GM04503 (cell line): Measurements from ENCODE around the gene WWOX.

ENCODE experiments used
- DNase-seq: peaks from one replicate; pipeline ENCODE4 v3.0.0-alpha.2; 2012; ENCODE audit warnings: low read depth

Gene WWOX

DNA sequence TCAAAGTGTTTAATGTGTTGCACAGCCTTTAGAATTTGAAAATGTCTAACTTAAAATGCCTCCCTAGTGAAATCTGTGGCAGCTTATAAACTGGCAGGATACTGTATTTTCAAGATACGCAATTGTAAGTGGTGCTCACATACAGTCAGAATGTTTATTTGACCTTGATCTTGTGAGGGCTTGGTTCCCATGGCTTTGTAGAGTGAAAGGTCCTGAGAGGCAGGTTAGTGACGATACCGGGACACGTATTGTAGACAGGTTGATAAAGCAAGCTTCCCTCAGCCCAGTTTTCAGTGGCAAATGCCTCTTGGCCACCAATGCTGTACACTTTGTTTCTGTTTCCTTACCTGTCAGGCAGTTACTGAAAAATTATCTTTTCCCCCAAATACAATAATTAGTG, 1074.5 kb downstream of the WWOX start:
- DNase-seq: no peak

DNA sequence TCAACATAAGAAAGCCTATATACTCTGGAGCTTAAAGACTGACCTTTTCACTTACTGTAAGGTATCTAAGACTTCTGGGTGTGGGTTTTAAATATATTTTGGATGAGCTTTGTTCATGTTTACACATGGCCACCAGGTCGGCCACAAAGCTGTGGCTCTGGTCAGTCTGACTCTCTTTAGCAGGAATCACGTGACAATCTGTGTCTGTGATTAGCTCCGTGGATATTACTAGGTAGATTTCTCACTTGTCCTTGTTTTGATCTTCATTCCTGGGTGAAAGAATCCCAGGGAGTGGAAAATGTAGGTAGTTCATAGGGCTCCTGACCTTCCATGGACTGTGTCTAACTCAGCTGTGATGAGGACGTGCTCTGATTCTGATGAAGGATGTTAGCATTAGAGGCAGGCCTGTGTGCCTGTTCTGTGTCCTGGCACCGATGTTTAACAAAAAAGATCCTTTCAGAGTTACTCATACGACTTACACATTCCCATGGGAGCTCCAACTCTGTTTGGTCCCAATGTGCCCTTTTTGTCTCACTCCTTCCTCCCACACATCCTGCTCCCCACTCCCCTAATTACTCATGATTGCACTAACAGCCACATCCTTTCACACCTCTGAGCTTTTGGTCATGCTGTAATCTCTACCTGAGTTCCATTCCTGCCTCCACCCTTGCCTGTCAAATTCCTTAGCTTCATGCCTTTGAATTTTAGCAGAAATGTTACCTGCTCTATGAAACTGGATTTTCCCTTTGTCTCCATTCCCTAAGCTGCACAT, 1076.0 kb downstream of the WWOX start:
- no peak for DNase-seq

DNA sequence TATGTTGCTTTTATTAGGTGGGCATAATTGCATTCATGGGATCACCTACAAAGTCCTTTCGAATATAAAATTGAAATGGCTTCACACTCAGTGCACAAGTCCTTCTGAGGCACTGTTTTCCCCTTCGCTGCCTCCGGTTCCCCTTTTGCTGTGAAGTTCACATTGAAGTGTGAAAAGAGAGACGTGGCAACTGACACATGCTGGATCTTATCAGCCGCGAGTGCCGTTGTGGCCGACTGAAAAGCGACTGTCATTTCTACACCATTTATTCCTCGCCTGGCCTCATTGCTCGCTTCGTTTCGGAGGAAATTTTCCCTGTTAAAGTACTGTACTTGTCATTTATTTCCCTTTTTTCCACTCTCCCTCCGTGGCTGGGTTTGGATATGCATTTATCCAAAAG, 1077.6 kb downstream of the WWOX start:
- no peak for DNase-seq

DNA sequence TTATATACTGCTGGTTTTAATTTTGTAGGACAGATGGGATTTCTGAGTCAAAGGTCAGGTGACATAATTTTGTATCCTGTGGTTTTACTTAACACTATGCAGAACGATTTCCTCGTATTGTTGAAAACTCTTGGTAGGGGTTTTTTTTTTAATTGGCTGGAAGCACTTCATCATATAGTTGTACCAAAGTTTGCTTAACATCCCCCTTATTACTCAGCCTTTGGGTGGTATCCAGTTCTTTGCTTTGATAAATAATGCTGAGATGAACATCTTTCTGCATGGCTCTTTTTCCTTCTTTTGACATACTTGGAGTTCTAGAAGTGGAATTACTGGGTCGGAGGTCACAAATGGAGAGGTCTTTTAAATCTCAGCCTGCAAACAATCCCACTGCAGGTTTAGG, 1082.0 kb downstream of the WWOX start:
- no peak for DNase-seq

DNA sequence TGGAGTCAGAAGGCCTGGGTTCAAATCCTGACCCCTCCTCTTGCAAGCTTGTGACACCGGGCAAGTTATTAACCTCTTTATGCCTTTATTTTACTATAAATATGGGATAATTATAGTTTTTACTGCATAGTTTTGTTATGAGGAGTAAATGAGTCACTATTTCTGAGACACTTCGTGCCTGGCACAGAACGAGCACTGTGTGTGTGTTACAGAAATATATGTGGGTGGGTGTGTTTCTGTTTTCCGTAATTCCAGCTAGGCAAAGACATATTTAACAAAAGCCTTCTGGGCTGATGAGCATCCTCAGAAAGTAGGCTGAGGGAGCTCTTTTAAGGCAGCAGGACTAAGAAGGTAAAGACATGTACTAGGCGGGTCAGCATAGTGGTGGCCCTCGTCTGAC, 1083.2 kb downstream of the WWOX start:
- DNase-seq: no peak

DNA sequence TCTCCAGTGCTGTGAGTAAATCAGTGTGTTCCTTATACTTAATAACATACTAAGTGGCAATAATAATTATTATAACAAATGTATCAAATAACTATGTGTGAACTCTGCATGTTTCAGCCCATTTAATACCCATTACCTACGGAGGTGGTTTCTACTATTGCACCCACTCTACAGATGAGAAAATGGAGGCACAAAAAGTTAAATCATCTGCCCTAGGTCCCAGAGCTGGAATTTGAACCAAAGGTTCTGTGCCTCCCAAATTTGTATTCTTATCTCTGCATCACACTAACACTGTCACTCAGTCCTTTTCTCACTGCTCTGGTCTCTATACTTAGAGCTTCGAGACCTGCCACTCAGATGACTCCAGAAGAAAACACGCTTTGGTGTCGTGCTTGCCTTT, 1084.1 kb downstream of the WWOX start:
- DNase-seq: no peak

DNA sequence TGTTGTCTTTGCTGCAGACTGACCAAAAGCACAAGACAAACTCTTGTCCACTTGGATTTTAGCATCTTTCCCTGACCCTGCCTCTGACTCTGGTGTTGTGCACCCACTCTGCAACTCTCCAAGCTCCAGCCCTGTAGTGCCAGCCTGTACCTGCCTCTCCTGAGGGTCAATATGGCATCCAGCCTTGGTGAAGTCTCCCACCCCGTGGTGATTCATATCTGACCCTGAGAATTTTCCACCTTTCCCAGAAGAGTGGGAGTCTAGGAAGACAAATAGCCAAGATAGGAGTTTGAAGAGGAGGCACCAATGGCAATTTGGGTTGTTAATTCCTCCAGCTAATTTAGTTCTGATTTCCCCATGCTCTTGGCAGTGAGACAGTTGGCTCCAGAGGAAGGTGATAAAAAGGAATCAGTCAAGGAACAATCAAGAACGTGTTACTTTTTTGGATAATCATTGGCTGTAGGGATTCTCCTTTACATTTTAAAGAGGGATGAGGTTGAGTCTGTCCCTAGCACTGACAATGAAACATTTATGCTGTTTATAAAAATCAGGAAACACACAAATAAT, 1085.1 kb downstream of the WWOX start:
- DNase-seq: no peak

DNA sequence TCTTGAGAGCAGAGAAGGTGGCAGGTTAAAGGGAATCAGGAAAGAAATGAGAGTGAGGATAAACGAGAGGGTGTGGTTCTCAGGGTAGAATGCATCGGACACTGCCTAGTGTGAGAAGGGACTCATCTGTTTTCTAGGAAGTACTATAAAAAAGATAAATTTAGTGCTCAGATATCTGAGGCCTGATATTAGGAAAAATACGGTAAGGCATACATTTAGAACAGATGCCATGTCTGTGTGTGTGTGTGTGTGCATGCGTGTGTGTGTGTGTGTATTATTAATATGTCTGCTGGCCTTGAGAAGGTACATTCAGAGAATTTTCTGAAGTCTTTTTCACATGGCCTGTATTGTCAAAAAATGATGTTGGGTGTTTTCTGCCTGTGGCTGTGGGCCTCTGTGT, 1086.3 kb downstream of the WWOX start:
- DNase-seq: no peak

DNA sequence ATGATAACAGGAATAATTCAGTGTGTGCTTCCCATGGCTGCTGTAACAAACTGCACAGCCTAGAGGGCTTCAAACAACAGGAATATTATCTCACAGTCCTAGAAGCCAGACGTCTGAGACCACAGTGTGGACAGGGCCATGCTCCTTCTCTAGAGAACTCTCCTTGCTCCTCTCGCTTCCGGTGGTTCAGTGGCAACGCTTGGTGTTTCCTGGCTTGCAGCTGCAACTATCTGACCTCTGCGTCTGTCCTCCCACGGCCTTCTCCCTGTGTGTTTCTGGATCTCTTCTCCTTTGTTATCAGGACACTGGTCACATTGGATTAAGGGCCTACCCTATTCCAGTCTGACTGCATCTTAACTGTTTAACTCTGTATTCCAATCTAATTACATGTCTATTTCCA, 1086.7 kb downstream of the WWOX start:
- DNase-seq: no peak

DNA sequence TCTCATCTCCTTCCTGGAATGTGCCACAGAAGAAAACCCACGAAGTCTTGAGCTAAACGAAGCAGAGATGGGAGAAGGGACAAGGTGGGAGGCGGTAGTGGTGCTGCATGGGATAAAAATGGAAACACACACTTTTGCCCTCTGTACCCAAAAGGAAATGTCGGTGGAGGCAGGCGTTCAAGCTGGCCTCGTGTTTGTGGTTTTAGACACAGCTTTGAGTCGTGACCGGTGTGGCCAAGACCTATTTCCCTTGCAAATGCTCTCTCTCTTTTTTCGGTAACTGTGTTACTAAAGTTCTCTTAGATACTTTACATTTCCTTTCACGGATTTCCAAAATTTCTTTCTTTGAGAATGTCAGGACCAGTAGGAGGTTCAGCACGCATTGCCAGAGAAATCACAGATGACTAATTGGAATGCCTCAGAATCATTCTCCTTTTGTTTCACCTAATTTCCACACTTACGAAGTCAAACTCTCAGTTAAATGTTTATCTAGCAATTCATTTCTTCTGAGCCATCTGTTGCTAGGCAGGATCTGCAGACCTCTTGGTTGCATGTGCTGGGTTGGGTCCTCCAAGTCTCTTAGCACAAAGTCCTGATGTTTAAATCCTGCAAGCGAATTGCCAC, 1088.8 kb downstream of the WWOX start:
- no peak for DNase-seq

DNA sequence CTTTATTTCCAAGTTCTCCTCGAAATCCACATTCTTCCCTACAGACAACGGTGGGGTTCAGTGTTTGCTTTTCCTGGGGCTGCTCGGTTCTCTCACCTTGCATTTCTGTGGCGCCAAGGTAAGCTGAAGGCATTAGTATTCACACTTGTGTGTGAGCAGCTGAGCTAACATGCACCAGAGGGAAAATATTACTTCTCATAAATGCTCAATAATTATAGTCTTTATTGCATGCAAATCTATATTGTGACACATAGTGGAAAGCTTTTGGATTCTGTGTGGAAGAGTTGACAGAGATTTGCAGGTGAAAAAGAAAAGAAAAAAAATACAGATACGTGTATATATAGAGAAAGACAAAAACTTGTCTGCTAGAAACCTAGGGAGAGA, 1089.3 kb downstream of the WWOX start:
- no peak for DNase-seq

DNA sequence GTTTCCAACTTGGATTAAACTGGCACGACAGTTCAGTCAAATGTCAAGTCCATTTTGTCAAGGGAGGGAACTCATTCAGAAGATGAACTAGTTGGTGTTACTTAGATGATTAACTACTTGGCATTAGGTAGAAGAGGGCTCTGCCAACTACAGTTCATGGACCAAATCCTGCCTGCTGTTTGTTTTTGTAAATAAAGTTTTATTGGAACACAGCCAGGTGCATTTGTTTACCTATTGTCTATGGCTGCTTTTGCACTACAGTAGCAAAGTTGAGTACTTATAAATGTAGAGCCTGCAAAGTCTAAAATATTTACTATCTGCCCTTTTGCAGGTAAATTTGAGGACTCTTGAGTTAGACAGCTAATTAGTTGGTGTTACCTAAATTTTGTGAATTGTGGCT, 1091.1 kb downstream of the WWOX start:
- no peak for DNase-seq

DNA sequence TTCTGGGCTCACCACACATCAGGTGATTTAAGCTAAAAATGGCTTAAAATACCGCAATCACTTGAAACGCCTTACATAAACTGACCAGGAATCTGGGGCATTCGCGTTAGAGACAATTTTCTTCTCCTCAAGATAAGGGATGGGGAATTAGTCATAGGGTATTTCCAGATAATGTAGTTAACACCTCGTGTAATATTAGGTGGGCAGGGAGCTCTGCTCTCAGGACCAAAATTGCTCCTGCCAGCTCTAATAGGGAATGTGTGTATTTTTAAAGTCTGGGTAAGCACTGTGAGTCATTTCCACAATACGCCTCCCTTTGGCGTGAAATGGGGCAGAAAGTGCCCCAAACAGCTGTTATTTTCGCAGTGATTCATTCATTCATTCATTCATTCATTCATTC, 1092.5 kb downstream of the WWOX start:
- no peak for DNase-seq

DNA sequence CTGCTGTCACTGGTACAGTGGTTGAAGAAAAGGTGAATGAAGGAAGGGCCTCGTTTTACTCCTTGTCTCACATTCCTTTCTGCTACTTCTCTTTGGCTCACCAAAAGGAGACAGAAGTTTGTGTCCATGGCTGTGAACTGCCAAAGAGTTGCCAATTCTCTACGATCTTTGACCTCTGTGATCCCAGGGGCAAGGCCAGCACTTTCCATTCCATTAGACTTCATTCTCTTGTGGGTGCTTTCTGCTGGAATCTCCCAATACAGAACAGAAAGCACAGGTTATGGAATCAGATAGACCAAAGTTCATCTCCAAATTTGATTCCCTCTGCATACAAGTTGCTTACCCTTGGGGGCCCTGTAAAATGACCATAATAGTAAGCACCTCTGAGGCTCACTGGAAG, 1093.5 kb downstream of the WWOX start:
- no peak for DNase-seq

DNA sequence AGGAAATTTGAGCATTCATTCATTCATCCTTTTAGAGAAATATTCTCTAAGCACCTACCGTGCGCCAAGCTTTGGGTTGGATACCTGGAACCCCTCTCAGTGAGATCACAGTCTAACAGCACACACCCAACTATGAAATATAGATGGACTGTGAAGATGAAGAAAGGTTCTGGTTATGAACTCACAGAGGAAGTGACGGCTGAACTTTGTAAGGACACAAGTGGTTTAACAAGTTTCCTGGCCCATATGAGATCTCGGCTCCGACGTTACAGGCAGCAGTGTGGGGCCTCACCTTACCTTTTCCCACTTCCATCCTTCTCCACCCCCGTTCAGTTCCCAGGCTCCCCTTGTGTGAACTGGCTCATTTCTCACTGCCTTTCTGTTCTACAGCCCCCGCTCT, 1094.8 kb downstream of the WWOX start:
- DNase-seq: no peak

DNA sequence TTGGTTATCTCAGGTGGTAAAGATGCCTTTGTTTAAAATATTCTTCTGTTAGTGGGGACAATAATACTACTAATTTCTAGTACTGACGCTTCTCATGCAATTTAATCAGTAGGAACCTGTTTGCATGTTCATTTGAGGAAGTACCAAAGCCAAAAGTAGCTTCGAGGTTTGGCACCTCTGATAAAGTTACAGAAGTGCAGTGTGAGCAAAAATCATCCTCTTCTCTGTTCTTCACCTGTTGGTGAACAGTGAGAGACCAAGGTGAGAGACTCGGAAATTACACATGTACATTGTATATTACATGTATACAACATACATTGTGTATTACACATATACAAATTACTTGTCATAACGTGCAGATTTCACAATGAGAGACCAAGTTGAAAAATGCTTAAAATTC, 1096.5 kb downstream of the WWOX start:
- no peak for DNase-seq

DNA sequence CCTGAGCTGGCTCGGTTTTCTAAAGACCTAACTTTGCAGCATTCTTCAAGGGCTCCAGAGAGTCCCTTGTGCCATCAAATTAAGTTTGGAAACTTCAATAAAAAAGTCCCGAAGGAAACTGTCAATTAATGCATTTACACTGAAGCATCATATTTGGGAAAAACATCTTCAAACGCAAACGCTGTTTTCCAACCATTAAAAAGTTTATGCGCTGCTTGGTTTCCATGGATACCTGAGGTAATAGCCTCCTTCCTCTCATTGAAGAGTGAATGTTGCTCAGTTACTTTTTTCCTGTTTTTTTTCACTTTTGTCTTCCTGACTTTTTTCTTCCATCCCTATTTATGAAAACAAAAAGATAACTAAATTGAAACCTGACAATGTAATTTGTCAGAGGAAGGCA, 1102.0 kb downstream of the WWOX start:
- no peak for DNase-seq

DNA sequence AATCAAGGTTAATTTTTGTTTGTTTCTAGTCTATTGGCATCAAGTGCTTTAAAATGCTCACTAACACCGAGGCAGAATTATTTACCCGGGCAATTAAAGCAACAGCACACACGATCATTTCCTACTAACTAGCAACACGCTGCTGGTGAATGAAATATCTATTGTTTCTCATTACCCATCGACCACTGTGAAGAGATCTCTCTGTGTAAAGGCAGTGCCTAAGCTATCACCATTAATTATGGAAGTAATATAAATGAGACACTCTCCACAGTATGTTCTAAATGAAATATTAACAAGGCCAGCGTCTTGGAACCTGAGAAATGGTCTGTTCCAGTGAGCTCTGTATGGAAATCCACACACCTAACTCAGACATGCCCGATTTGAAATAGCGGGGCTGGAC, 1103.5 kb downstream of the WWOX start:
- DNase-seq: no peak

DNA sequence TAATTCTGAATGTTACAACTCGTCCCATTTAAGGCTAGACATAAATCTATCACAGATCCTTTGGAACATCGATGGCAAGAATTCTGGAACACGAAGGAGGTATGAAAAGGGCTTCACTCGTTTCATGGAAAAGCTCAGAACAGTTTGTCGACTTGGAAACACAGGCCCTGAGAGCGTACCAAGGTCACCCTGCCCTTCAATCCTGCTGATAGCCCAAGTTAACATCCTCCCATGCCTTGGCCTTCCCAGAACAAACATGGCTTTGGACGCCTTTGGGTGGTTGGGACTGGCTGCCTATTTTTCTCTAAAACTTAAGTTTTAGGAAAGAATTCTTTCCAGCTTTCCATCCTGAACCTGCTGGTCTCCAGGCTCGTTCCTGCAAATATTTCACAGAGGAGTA, 1105.0 kb downstream of the WWOX start:
- no peak for DNase-seq

DNA sequence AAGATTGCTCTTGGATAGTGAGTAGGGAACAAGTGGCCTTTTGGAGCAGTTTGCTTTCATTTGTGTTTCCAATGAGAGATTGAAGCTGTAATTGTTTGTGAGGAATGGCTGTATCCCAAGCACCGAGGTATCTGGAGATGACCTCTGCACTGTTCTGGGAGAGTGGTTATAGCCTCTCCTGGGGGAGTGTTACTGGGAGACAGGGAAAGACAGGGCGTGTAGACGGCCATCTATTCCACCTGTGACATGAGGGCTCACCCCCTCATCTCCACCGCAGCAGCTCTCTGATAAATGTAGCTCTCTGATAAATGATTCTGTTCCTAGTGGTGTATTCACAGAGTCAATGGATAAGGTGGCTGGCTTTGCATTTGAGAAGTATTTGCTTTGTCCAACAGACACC, 1107.4 kb downstream of the WWOX start:
- no peak for DNase-seq

DNA sequence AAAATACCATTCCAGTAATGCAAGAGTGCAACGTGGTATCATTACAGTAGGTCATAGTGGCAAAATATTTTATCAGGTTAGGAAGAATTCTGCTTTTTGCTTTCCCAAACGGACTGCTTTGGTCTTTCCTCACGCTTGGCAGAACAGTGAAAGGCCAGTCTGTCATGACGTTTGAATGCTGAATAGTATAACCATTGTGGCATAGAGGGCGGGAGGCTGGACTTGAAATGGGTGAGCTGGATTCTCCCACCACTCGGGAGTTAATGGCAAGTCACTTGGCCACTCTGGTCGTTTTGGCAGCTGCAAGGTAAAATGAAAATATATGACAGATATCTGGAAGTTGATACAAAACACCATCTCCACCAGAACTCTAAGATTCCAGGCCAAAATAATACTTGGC, 1109.9 kb downstream of the WWOX start:
- no peak for DNase-seq

DNA sequence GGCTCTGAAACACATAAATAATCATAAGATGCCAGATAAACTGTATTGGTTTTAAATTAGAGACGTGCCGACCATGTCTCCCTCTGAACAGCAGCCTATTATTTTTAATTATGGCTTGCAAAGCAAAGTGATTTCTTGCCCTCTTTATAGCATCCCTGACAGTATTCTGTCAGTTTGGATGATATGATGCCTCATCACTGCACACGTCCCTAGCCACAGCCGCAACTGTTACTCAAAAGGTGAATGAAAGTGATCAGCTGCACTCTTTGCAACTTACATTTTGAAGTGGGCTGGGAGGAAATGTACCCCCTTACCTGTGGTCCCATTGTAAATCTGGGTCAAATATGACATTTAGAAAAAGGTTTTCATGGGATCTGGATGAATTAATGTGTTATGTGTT, 1111.2 kb downstream of the WWOX start:
- no peak for DNase-seq

DNA sequence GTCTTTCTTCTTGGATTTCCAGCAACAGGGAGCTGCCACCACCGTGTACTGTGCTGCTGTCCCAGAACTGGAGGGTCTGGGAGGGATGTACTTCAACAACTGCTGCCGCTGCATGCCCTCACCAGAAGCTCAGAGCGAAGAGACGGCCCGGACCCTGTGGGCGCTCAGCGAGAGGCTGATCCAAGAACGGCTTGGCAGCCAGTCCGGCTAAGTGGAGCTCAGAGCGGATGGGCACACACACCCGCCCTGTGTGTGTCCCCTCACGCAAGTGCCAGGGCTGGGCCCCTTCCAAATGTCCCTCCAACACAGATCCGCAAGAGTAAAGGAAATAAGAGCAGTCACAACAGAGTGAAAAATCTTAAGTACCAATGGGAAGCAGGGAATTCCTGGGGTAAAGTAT, 1112.1 kb downstream of the WWOX start:
- no peak for DNase-seq
